HFF-Myc (cell line): ENCODE results near the gene DNAJC8.

ENCODE experiments used
- DNase-seq: peaks from one replicate; pipeline ENCODE4 v3.0.0-alpha.2; 2011; ENCODE audit warnings: low read depth; ENCODE audit errors: extremely low read depth
- H3K4me3 ChIP-seq: replicated peaks from 2 replicates; pipeline ENCODE4 v1.5.1; 2011; ENCODE audit warnings: low read depth, mild to moderate bottlenecking, control low read depth, low read length
- CTCF ChIP-seq: IDR thresholded peaks from 2 replicates; pipeline ENCODE4 v1.5.1; 2012; ENCODE audit warnings: mild to moderate bottlenecking, low read depth, low read length, control low read depth; ENCODE audit errors: missing control alignments

The DNAJC8 gene

GRCh38 chr1:28232558-28233263, at the start of gene DNAJC8:
Gene DNAJC8 (minus strand): TSS chr1:28233029. CDS start chr1:28232998, 31 bp downstream.
- peak within 1 kb of the TSS; percentile 73 for H3K4me3 ChIP-seq
- DNase-seq, result no peak
- TF ChIP-seq CTCF, result no peak

- no peak overlapping the region for H3K4me3 ChIP-seq
- TF ChIP-seq CTCF, result no peak
- DNase-seq, result no peak
Observed at GRCh38 chr1:28281608-28282425, 49.0 kb upstream of the DNAJC8 start.

- no peak for DNase-seq
- TF ChIP-seq CTCF, result no peak
- H3K4me3 ChIP-seq, result no peak overlapping the region
Observed at GRCh38 chr1:28280977-28281381, 48.1 kb upstream of the DNAJC8 start.

DNA sequence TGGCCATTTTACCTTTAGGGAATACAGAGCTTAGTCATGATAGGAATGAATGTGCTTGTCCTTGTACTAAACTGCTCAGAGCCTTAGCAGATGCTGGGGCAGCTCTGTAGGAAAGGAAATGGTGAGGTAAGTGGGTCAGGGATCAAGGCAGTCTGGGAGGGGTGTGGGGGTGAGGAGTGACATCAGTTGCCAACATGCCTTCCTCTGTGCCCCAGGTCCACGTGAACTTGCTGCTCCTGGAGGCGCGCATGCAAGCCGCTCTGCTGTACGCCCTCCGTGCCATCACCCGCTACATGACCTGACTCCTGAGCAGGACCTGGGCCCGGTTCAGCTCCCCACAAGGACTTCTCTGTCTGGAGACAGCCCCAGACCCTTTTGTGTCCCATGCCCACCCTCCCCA, 47.7 kb upstream of the DNAJC8 start:
- no peak for TF ChIP-seq CTCF
- no peak for DNase-seq
- no peak overlapping the region for H3K4me3 ChIP-seq

GRCh38 chr1:28279721-28280120, 46.9 kb upstream of the DNAJC8 start:
- no peak for DNase-seq
- no peak for TF ChIP-seq CTCF
- H3K4me3 ChIP-seq, result no peak overlapping the region

DNA sequence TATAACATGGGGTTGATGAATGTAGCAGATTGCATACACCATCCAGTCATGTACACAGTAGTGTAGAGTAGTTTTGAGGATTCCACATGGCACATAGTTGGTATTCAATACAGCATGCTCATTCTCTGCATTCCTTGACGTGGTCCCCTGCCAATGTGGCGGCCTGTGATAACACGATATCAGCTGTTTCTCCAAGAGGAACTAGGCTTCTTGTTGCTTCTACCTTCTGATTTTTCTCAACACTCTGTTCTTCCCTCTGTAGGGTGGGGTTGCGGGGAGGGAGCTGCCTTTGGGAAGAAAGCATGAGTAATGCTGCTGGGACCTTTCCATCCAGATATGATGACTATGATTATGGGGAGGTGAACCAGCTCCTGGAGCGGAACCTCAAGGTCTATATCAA, 45.9 kb upstream of the DNAJC8 start:
- TF ChIP-seq CTCF, result no peak
- DNase-seq, result no peak
- H3K4me3 ChIP-seq, result no peak overlapping the region
